H9 (cell line): ENCODE results near the gene C7. TPM values are rescaled to one million over a fixed set of nuclear protein-coding genes. Genes with fewer than 3 reads are reported as not detected.

ENCODE experiments used
- DNase-seq: peaks from one replicate; pipeline ENCODE4 v3.0.0-alpha.2; 2017
- H2AFZ ChIP-seq: one replicate; pipeline ENCODE4 v1.6.1; 2013; ENCODE audit warnings: mild to moderate bottlenecking, low read length, control low read depth, moderate library complexity
- H2AK5ac ChIP-seq: 2 replicates; pipeline ENCODE4 v1.6.1; 2013; ENCODE audit warnings: low read length, control low read depth, mixed read lengths; ENCODE audit not compliant: insufficient read length
- H2BK120ac ChIP-seq: one replicate; pipeline ENCODE4 v1.6.1; 2013; ENCODE audit warnings: low read depth, mild to moderate bottlenecking, low read length, control low read depth, inconsistent platforms; ENCODE audit not compliant: poor library complexity, severe bottlenecking
- H2BK12ac ChIP-seq: 2 replicates; pipeline ENCODE4 v1.6.1; 2013; ENCODE audit warnings: low read length, control low read depth, mixed read lengths, low read depth; ENCODE audit not compliant: insufficient read length
- H2BK15ac ChIP-seq: 2 replicates; pipeline ENCODE4 v1.6.1; 2013; ENCODE audit warnings: low read depth, low read length, control low read depth
- H2BK20ac ChIP-seq: one replicate; pipeline ENCODE4 v1.6.1; 2013; ENCODE audit warnings: low read depth, mild to moderate bottlenecking, low read length, control low read depth, inconsistent platforms; ENCODE audit not compliant: poor library complexity, severe bottlenecking
- H2BK5ac ChIP-seq: 2 replicates; pipeline ENCODE4 v1.6.1; 2013; ENCODE audit warnings: low read length, control low read depth, mixed read lengths; ENCODE audit not compliant: insufficient read length
- H3K14ac ChIP-seq: 2 replicates; pipeline ENCODE4 v1.6.1; 2013; ENCODE audit warnings: low read length, control low read depth; ENCODE audit not compliant: insufficient read depth
- H3K18ac ChIP-seq: 2 replicates; pipeline ENCODE4 v1.6.1; 2013; ENCODE audit warnings: low read depth, mild to moderate bottlenecking, mixed read lengths, low read length, control low read depth; ENCODE audit not compliant: insufficient read length
- H3K23ac ChIP-seq: 2 replicates; pipeline ENCODE4 v1.6.1; 2013; ENCODE audit warnings: low read length, control low read depth, mixed read lengths, low read depth; ENCODE audit not compliant: insufficient read length
- H3K23me2 ChIP-seq: 2 replicates; pipeline ENCODE4 v1.6.1; 2013; ENCODE audit warnings: low read depth, mild to moderate bottlenecking, mixed read lengths, low read length, control low read depth; ENCODE audit not compliant: insufficient read length, poor library complexity, severe bottlenecking
- H3K27ac ChIP-seq: 2 replicates; pipeline ENCODE4 v1.5.1; 2013; ENCODE audit warnings: low read length, control low read depth, mixed read lengths, low read depth; ENCODE audit not compliant: insufficient read length
- H3K27me3 ChIP-seq: 2 replicates; pipeline ENCODE4 v1.6.1; 2013; ENCODE audit warnings: low read length, control low read depth, inconsistent platforms; ENCODE audit not compliant: insufficient read depth
- H3K4ac ChIP-seq: 2 replicates; pipeline ENCODE4 v1.6.1; 2013; ENCODE audit warnings: low read depth, mild to moderate bottlenecking, control low read depth, inconsistent platforms, low read length, moderate library complexity
- H3K4me1 ChIP-seq: 2 replicates; pipeline ENCODE4 v1.6.1; 2013; ENCODE audit warnings: low read length, control low read depth, inconsistent platforms; ENCODE audit not compliant: insufficient read depth
- H3K4me2 ChIP-seq: 2 replicates; pipeline ENCODE4 v1.6.1; 2013; ENCODE audit warnings: low read length, control low read depth, mixed read lengths; ENCODE audit not compliant: insufficient read length, insufficient read depth
- H3K56ac ChIP-seq: 2 replicates; pipeline ENCODE4 v1.6.1; 2013; ENCODE audit warnings: low read depth, mild to moderate bottlenecking, mixed read lengths, low read length, control low read depth; ENCODE audit not compliant: insufficient read length
- H3K79me1 ChIP-seq: 2 replicates; pipeline ENCODE4 v1.6.1; 2013; ENCODE audit warnings: low read depth, mild to moderate bottlenecking, moderate library complexity, low read length, control low read depth, inconsistent platforms; ENCODE audit not compliant: insufficient read depth, poor library complexity, severe bottlenecking
- H3K79me2 ChIP-seq: 2 replicates; pipeline ENCODE4 v1.6.1; 2013; ENCODE audit warnings: low read length, control low read depth, inconsistent platforms; ENCODE audit not compliant: insufficient read depth
- H3K9ac ChIP-seq: 2 replicates; pipeline ENCODE4 v1.6.1; 2013; ENCODE audit warnings: low read length, control low read depth, mixed read lengths; ENCODE audit not compliant: insufficient read length; ENCODE audit errors: extremely low read depth
- H3K9me3 ChIP-seq: one replicate; pipeline ENCODE4 v1.6.1; 2013; ENCODE audit warnings: low read depth, low read length, inconsistent platforms; ENCODE audit not compliant: control insufficient read depth
- H3T11ph ChIP-seq: one replicate; pipeline ENCODE4 v1.6.1; 2013; ENCODE audit warnings: mild to moderate bottlenecking, low read length, control low read depth, inconsistent platforms
- H4K20me1 ChIP-seq: one replicate; pipeline ENCODE4 v1.6.1; 2013; ENCODE audit not compliant: control insufficient read depth, insufficient read length, insufficient read depth
- H4K5ac ChIP-seq: 2 replicates; pipeline ENCODE4 v1.6.1; 2013; ENCODE audit warnings: low read depth, mild to moderate bottlenecking, mixed read lengths, low read length, control low read depth; ENCODE audit not compliant: insufficient read length
- H4K8ac ChIP-seq: replicated peaks from 2 replicates; pipeline ENCODE4 v1.6.1; 2013; ENCODE audit warnings: low read length, control low read depth, mixed read lengths, low read depth; ENCODE audit not compliant: insufficient read length
- H4K91ac ChIP-seq: 2 replicates; pipeline ENCODE4 v1.6.1; 2013; ENCODE audit warnings: low read depth, mild to moderate bottlenecking, moderate library complexity, mixed read lengths, low read length, control low read depth; ENCODE audit not compliant: insufficient read length
- H3K27ac Mint-ChIP-seq, 3 experiments: 2 replicates in 2 of 3; 3 replicates in 1 of 3; pipeline ENCODE4 v1.8.0; 2020 to 2021; ENCODE audit warnings: mixed read lengths in 3 of 3, mild to moderate bottlenecking in 1 of 3, moderate library complexity in 1 of 3
- H3K27me3 Mint-ChIP-seq: 2 replicates; pipeline ENCODE4 v1.8.0; 2021; ENCODE audit warnings: low read depth, mild to moderate bottlenecking, moderate library complexity, mixed read lengths
- H3K36me3 Mint-ChIP-seq, 3 experiments: 2 replicates in 2 of 3; 3 replicates in 1 of 3; pipeline ENCODE4 v1.8.0; 2020 to 2021; ENCODE audit warnings: low read depth in 3 of 3, mixed read lengths in 3 of 3; ENCODE audit not compliant: insufficient read depth in 1 of 3
- H3K4me1 Mint-ChIP-seq, 2 experiments: 2 replicates each; pipeline ENCODE4 v1.8.0; 2020; ENCODE audit warnings: mixed read lengths in 2 of 2
- H3K4me3 Mint-ChIP-seq, 2 experiments: 2 replicates in 1 of 2; 3 replicates in 1 of 2; pipeline ENCODE4 v1.8.0; 2020 to 2021; ENCODE audit warnings: mild to moderate bottlenecking in 2 of 2, mixed read lengths in 2 of 2, moderate library complexity in 1 of 2
- H3K9me3 Mint-ChIP-seq, 2 experiments: 2 replicates in 1 of 2; 3 replicates in 1 of 2; pipeline ENCODE4 v1.8.0; 2020; ENCODE audit warnings: mild to moderate bottlenecking in 2 of 2, mixed read lengths in 2 of 2, moderate library complexity in 1 of 2
- CTCF ChIP-seq: fragments of 200-600 bp; sonication (generic); conservative IDR thresholded peaks from 3 replicates; pipeline ENCODE4 v1.8.0; 2021; ENCODE audit warnings: antibody characterized with exemption, mild to moderate bottlenecking
- WGBS: extraction: QIAGEN DNeasy Blood & Tissue Kit; methylation state at CpG from one replicate; pipeline ENCODE4 v1.1.7; 2013; ENCODE audit warnings: missing lambda C conversion rate, low lambda C conversion rate, mixed read lengths; ENCODE audit not compliant: insufficient read length; ENCODE audit errors: extremely low coverage; 5-methylcytosine and 5-hydroxymethylcytosine counted together
- total RNA-seq: library from RNA; stranded (reverse); gene quantifications from 2 replicates; pipeline ENCODE4 v1.2.1, GENCODE V29; 2021

Gene C7
- total RNA-seq, 1 experiment from 2014 or later: 0.52 TPM

GRCh38 chr5:40999142-40999541 is 89.8 kb downstream of the C7 start:
- no peaks in the 10 kb centered on the region for H4K20me1 ChIP-seq
- H4K5ac ChIP-seq: no peak overlapping the region
- no peak overlapping the region for H3K9ac ChIP-seq
- H3K56ac ChIP-seq: no peak overlapping the region
- H3K27me3 ChIP-seq: no peaks in the 10 kb centered on the region
- Mint-ChIP-seq H3K27me3 (no peaks in the 10 kb centered on the region; the same call in 1 of the 2 replicates), H3K9me3 (no peaks in the 10 kb centered on the region), H3K4me1 (no peaks in the 10 kb centered on the region), H3K27ac (no peak overlapping the region), H3K4me3 (no peak overlapping the region), H3K36me3 (no peaks in the 10 kb centered on the region)
- H3K18ac ChIP-seq: no peak overlapping the region
- no peak overlapping the region for H2AK5ac ChIP-seq
- DNase-seq: no peak
- H4K8ac ChIP-seq: no peak overlapping the region
- no peak overlapping the region for H2BK15ac ChIP-seq
- no peak overlapping the region for H3K23ac ChIP-seq
- H2BK120ac ChIP-seq: no peak overlapping the region
- H3K14ac ChIP-seq: no peak overlapping the region
- H4K91ac ChIP-seq: no peak overlapping the region
- WGBS: no CpG with 5 or more reads among the region's 1 CpG
- no peak overlapping the region for H3T11ph ChIP-seq
- no peak overlapping the region for H3K4me2 ChIP-seq
- H3K23me2 ChIP-seq: no peaks in the 10 kb centered on the region
- no peak overlapping the region for H3K27ac ChIP-seq
- no peak overlapping the region for H2AFZ ChIP-seq
- H2BK12ac ChIP-seq: no peak overlapping the region
- no peaks in the 10 kb centered on the region for H3K79me1 ChIP-seq
- H3K4me1 ChIP-seq: no peaks in the 10 kb centered on the region
- H3K4ac ChIP-seq: no peak overlapping the region
- no peak overlapping the region for H2BK5ac ChIP-seq
- H2BK20ac ChIP-seq: no peak overlapping the region
- no peaks in the 10 kb centered on the region for H3K79me2 ChIP-seq
- TF ChIP-seq CTCF: no peak
- H3K9me3 ChIP-seq: no peaks in the 10 kb centered on the region
